ENCODE results near the gene SEMA4G.

The SEMA4G gene

GRCh38 chr10:101007099-101007711 lies 37.9 kb downstream of the SEMA4G start:
- in situ Hi-C loops (cut with MboI; ENCODE audit: low sequenced_read_pairs): no loop called here

DNA sequence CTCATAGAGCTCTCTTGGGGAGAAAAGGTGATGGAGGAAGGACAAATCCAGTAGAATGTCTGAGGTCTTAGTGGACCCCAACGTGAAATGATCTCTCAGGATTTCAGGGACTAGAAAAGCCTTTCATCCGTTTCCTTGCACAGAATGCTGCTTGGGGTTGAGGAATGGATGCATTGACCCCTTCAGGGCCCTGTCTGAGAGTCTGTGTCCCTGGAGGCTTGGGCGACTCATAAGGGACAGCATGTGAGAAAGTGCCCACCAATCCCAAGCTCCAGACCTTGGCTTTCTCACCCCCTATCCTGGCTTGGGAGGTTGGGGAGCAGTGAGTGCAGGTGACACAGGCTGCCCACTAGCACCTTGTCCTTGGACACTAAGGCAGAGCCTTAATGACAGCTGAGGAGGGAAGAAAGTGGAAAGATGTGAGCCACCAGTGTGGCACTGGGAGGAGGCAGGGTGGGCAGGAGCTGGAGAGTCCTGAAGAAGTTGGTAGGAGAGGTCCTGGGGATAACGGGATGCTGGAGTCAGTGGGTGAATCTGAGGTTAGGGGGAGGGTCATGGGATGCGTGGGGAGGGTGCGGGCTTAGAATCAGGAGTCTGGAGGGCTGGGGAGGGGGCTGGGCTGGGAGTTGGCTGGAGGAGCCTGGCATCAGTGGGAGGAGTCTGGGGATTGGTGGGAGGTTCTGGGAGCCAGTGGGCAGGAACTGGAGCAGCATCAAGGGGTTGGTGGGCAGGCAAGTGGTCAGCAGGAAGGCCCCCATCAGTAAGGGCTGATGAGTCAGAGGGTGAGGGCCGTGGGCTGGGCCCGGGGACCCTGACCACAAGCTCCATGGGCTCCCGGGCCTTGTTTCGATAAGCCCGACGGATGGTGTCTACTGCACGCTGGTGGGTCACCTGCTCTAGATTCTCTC lies 38.9 kb downstream of the SEMA4G start:
- in situ Hi-C loops (cut with MboI; ENCODE audit: low sequenced_read_pairs): no loop called here

- in situ Hi-C loops (cut with MboI; ENCODE audit: low sequenced_read_pairs): no loop called here
These were observed 39.6 kb downstream of the SEMA4G start for GRCh38 chr10:101008823-101009423.

GRCh38 chr10:101010329-101010728 lies 41.0 kb downstream of the SEMA4G start:
- in situ Hi-C loops (cut with MboI; ENCODE audit: low sequenced_read_pairs): no loop called here

- in situ Hi-C loops (cut with MboI; ENCODE audit: low sequenced_read_pairs): no loop called here
These were observed 42.5 kb downstream of the SEMA4G start for GRCh38 chr10:101011517-101012423.

- in situ Hi-C loops (cut with MboI; ENCODE audit: low sequenced_read_pairs): no loop called here
These were observed 43.4 kb downstream of the SEMA4G start for GRCh38 chr10:101012525-101013364.

GRCh38 chr10:101013365-101013825 lies 44.1 kb downstream of the SEMA4G start:
- in situ Hi-C loops (cut with MboI; ENCODE audit: low sequenced_read_pairs): no loop called here

DNA sequence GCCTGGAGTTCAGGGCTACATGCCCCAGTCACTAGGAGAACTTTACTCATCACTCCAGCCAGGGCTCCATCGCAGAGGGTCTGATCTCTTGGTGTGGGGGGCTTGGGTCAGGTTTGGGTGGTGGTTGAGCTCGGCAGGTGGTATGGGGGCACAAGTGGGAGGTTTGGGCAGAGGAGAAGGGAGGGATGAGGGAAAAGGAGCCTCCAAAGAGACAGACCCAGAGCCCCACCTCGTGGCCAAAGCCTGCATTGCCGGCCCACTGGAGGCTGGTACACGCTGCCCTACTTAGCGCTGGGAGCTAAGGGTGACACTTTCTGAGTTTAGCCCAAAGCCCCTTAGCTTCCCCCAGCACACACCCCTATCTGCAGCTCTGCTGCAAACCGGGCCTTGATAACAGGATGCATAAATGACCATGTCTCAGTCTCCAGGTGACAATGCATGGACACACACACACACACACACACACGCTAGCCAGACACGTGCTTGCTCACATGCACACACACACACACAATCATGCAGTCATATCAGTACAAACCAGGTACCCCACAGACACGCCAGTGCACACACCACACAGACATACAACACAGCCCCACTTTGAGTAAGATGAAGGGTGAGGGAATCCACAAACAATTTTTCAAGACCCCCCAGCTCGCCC lies 45.1 kb downstream of the SEMA4G start:
- in situ Hi-C loops (cut with MboI; ENCODE audit: low sequenced_read_pairs): no loop called here

DNA sequence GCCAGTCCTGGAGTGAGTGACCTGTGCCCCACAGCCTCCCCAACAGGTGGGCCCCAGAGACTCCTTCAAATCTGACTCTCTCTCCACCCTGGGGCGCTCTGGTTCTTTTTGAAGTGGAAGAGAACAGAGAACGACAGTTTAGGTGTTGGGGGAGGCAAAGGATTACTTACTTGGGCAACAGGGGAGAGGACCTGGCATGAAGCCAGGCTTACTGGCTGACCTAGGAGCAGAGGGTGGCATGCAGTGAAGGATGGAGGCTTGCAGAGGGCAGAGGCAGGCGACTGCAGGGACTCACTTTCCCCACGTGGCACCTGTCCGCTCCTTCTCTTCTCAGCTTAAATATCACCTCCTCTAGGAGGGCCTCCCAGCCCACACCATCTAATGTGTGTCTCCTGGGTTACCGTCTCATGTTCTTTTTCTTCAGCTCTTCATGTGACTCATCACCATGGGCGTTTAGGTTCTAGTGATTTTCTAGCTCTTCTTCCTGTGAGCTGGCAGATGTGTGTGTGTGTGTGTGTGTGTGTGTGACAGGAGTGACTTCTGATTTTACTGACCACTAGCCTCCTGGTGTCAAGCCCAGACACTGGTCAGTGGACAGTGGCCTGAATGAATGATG lies 45.8 kb downstream of the SEMA4G start:
- in situ Hi-C loops (cut with MboI; ENCODE audit: low sequenced_read_pairs): no loop called here

GRCh38 chr10:101015582-101015973 lies 46.3 kb downstream of the SEMA4G start:
- in situ Hi-C loops (cut with MboI; ENCODE audit: low sequenced_read_pairs): no loop called here

GRCh38 chr10:101016814-101017213 lies 47.5 kb downstream of the SEMA4G start:
- in situ Hi-C loops (cut with MboI; ENCODE audit: low sequenced_read_pairs): no loop called here

DNA sequence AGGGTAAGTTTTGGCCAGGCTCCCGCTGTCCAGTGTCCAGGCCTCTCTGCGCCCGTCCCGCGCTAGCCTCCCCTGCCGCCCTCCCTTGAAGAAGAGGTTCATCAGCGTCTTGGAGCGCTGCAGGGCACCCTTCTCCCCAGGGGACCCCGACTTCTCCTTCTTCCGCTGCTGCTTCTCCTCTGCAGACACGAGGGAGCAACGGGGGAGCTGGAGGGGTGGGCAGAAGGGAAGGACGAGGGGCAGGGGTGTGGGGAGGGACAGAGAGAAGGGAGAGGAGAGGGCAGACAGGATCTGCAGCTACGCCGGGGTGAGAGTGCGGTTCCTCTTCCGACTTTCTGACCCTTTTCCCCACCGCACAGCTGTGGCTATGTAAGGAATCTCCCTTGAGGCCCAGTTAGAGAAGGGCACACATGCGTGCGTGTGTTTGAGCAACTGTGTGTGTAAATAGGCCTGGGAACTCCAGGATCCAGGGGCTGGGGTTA lies 48.9 kb downstream of the SEMA4G start:
- in situ Hi-C loops (cut with MboI; ENCODE audit: low sequenced_read_pairs): no loop called here

- in situ Hi-C loops (cut with MboI; ENCODE audit: low sequenced_read_pairs): no loop called here
These were observed 49.5 kb downstream of the SEMA4G start for GRCh38 chr10:101018600-101019439.

All from HL-60/S4 treated with phorbol 12-myristate 13-acetate at 8.2 ng/mL for 4 days and 3 days (cell line).